Measurements from ENCODE around the gene FAM169A. TPM values are rescaled to one million over a fixed set of nuclear protein-coding genes. Genes with fewer than 3 reads are reported as not detected.
A peak's percentile ranks its signal among the peaks of the same experiment; 100 is the strongest.

FAM169A gene
- total and polyA plus RNA-seq, 2 experiments from 2014 or later, result 16.9 to 97.7 TPM

DNA sequence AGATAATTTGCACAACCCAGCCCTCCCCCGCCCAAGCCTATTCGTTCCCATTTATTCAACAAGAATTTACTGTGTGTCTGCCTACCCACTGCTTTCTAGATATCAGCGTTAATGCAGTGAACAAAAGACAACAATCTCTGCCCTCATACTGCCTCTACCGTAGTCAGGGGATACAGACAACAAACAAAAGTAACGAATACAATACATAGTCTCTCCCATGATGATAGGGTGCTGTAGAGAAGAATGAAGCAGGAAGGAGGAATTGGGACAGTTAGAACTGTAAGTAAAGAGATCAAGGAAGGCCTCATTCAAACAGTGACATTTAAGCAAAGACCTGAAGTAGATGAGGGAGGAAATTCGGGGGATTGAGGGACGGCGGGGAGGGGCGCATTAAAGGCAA lies 101.0 kb downstream of the FAM169A start:
- Histone ChIP-seq H3K4me1 (ENCODE audit: insufficient read depth) (peaks cover 5% of the 10 kb centered on the region), H3K27me3 (ENCODE audit: insufficient read depth) (no peaks in the 10 kb centered on the region), H3K9me2 (ENCODE audit: insufficient read depth) (no peaks in the 10 kb centered on the region), H3K4me2 (peak overlapping the region; percentile 94; the same call in 1 of the 2 replicates), H2AFZ (no peak overlapping the region), H3F3A (replicated peaks; ENCODE audit: low read depth) (peaks cover 5% of the 10 kb centered on the region), H3K36me3 (ENCODE audit: insufficient read depth) (peaks cover 29% of the 10 kb centered on the region), H3K27ac (ENCODE audit: low read depth) (no peak overlapping the region), H3K79me2 (replicated peaks; ENCODE audit: insufficient read depth) (peaks cover 58% of the 10 kb centered on the region), H4K20me1 (replicated peaks; ENCODE audit: insufficient read depth) (peaks cover 5% of the 10 kb centered on the region; the same call in 1 of the 2 replicates), H3K4me3 (peak overlapping the region; percentile 26; the same call in 1 of the 2 replicates)
- ATAC-seq (no peak), DNase-seq (ENCODE audit: low spot score) (peak; percentile 32)
- peak overlapping the region; percentile 100 for H3K4me3 Mint-ChIP-seq
- peaks cover 3% of the 10 kb centered on the region for H3K27me3 Mint-ChIP-seq (ENCODE audit: insufficient read depth, low read depth, poor library complexity)
- peaks cover 25% of the 10 kb centered on the region for H3K36me3 Mint-ChIP-seq (ENCODE audit: low read depth)
- TF ChIP-seq, protein P1, sequence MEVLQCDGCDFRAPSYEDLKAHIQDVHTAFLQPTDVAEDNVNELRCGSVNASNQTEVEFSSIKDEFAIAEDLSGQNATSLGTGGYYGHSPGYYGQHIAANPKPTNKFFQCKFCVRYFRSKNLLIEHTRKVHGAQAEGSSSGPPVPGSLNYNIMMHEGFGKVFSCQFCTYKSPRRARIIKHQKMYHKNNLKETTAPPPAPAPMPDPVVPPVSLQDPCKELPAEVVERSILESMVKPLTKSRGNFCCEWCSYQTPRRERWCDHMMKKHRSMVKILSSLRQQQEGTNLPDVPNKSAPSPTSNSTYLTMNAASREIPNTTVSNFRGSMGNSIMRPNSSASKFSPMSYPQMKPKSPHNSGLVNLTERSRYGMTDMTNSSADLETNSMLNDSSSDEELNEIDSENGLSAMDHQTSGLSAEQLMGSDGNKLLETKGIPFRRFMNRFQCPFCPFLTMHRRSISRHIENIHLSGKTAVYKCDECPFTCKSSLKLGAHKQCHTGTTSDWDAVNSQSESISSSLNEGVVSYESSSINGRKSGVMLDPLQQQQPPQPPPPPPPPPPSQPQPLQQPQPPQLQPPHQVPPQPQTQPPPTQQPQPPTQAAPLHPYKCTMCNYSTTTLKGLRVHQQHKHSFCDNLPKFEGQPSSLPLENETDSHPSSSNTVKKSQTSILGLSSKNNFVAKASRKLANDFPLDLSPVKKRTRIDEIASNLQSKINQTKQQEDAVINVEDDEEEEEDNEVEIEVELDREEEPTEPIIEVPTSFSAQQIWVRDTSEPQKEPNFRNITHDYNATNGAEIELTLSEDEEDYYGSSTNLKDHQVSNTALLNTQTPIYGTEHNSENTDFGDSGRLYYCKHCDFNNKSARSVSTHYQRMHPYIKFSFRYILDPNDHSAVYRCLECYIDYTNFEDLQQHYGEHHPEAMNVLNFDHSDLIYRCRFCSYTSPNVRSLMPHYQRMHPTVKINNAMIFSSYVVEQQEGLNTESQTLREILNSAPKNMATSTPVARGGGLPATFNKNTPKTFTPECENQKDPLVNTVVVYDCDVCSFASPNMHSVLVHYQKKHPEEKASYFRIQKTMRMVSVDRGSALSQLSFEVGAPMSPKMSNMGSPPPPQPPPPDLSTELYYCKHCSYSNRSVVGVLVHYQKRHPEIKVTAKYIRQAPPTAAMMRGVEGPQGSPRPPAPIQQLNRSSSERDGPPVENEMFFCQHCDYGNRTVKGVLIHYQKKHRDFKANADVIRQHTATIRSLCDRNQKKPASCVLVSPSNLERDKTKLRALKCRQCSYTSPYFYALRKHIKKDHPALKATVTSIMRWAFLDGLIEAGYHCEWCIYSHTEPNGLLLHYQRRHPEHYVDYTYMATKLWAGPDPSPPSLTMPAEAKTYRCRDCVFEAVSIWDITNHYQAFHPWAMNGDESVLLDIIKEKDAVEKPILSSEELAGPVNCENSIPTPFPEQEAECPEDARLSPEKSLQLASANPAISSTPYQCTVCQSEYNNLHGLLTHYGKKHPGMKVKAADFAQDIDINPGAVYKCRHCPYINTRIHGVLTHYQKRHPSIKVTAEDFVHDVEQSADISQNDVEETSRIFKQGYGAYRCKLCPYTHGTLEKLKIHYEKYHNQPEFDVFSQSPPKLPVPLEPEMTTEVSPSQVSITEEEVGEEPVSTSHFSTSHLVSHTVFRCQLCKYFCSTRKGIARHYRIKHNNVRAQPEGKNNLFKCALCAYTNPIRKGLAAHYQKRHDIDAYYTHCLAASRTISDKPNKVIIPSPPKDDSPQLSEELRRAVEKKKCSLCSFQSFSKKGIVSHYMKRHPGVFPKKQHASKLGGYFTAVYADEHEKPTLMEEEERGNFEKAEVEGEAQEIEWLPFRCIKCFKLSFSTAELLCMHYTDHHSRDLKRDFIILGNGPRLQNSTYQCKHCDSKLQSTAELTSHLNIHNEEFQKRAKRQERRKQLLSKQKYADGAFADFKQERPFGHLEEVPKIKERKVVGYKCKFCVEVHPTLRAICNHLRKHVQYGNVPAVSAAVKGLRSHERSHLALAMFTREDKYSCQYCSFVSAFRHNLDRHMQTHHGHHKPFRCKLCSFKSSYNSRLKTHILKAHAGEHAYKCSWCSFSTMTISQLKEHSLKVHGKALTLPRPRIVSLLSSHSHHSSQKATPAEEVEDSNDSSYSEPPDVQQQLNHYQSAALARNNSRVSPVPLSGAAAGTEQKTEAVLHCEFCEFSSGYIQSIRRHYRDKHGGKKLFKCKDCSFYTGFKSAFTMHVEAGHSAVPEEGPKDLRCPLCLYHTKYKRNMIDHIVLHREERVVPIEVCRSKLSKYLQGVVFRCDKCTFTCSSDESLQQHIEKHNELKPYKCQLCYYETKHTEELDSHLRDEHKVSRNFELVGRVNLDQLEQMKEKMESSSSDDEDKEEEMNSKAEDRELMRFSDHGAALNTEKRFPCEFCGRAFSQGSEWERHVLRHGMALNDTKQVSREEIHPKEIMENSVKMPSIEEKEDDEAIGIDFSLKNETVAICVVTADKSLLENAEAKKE (CRISPR knock-in tag; IDR thresholded peaks at IDR 0.05), result no peak
- TF ChIP-seq, protein P2, sequence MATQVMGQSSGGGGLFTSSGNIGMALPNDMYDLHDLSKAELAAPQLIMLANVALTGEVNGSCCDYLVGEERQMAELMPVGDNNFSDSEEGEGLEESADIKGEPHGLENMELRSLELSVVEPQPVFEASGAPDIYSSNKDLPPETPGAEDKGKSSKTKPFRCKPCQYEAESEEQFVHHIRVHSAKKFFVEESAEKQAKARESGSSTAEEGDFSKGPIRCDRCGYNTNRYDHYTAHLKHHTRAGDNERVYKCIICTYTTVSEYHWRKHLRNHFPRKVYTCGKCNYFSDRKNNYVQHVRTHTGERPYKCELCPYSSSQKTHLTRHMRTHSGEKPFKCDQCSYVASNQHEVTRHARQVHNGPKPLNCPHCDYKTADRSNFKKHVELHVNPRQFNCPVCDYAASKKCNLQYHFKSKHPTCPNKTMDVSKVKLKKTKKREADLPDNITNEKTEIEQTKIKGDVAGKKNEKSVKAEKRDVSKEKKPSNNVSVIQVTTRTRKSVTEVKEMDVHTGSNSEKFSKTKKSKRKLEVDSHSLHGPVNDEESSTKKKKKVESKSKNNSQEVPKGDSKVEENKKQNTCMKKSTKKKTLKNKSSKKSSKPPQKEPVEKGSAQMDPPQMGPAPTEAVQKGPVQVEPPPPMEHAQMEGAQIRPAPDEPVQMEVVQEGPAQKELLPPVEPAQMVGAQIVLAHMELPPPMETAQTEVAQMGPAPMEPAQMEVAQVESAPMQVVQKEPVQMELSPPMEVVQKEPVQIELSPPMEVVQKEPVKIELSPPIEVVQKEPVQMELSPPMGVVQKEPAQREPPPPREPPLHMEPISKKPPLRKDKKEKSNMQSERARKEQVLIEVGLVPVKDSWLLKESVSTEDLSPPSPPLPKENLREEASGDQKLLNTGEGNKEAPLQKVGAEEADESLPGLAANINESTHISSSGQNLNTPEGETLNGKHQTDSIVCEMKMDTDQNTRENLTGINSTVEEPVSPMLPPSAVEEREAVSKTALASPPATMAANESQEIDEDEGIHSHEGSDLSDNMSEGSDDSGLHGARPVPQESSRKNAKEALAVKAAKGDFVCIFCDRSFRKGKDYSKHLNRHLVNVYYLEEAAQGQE (IDR thresholded peaks at IDR 0.05; ENCODE audit: unreplicated experiment), result no peak
- no peak for TF ChIP-seq EZH2phosphoT487 (IDR thresholded peaks at IDR 0.05; ENCODE audit: unreplicated experiment)
- TF ChIP-seq NANOG (IDR thresholded peaks at IDR 0.05; ENCODE audit: borderline replicate concordance), result no peak
- TF ChIP-seq, protein P3, sequence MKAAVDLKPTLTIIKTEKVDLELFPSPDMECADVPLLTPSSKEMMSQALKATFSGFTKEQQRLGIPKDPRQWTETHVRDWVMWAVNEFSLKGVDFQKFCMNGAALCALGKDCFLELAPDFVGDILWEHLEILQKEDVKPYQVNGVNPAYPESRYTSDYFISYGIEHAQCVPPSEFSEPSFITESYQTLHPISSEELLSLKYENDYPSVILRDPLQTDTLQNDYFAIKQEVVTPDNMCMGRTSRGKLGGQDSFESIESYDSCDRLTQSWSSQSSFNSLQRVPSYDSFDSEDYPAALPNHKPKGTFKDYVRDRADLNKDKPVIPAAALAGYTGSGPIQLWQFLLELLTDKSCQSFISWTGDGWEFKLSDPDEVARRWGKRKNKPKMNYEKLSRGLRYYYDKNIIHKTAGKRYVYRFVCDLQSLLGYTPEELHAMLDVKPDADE (IDR thresholded peaks at IDR 0.05), result no peak
- TF ChIP-seq JUNB (IDR thresholded peaks at IDR 0.05; ENCODE audit: unreplicated experiment), result no peak
- no peak for TF ChIP-seq EZH2 (IDR thresholded peaks at IDR 0.05; ENCODE audit: low read depth, unreplicated experiment)
- TF ChIP-seq CREB1 (CRISPR knock-in tag; IDR thresholded peaks at IDR 0.05; ENCODE audit: low read depth), result no peak
- no peak for TF ChIP-seq STAT1 (IDR thresholded peaks at IDR 0.05; ENCODE audit: unreplicated experiment)
- no peak for TF ChIP-seq ZNF331 (CRISPR knock-in tag; IDR thresholded peaks at IDR 0.05; ENCODE audit: low read depth)
- no peak for TF ChIP-seq ZNF114 (CRISPR knock-in tag; IDR thresholded peaks at IDR 0.05)
- TF ChIP-seq POLR2AphosphoS5 (IDR thresholded peaks at IDR 0.05; ENCODE audit: low read depth), result no peak
- TF ChIP-seq, protein P4, sequence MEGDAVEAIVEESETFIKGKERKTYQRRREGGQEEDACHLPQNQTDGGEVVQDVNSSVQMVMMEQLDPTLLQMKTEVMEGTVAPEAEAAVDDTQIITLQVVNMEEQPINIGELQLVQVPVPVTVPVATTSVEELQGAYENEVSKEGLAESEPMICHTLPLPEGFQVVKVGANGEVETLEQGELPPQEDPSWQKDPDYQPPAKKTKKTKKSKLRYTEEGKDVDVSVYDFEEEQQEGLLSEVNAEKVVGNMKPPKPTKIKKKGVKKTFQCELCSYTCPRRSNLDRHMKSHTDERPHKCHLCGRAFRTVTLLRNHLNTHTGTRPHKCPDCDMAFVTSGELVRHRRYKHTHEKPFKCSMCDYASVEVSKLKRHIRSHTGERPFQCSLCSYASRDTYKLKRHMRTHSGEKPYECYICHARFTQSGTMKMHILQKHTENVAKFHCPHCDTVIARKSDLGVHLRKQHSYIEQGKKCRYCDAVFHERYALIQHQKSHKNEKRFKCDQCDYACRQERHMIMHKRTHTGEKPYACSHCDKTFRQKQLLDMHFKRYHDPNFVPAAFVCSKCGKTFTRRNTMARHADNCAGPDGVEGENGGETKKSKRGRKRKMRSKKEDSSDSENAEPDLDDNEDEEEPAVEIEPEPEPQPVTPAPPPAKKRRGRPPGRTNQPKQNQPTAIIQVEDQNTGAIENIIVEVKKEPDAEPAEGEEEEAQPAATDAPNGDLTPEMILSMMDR (conservative IDR thresholded peaks at IDR 0.05; ENCODE audit: low read depth in 2 of 2), result no peak
- H3K27ac Mint-ChIP-seq, result peak overlapping the region; percentile 26; the same call in 1 of the 2 replicates
- peaks cover 11% of the 10 kb centered on the region for H3K4me1 Mint-ChIP-seq
- no peaks in the 10 kb centered on the region for H3K9me3 Mint-ChIP-seq

Measured in GM23338 (cell line).